ENCODE measurements around the gene GCNT1. TPM values are rescaled to one million over a fixed set of nuclear protein-coding genes. Genes with fewer than 3 reads are reported as not detected.

GCNT1 gene
- total RNA-seq (2021; fragmentation: NEBNext Ultra II Directional; extraction: Animal tissue kit (Norgen Biotek cat#: 25700)) = 10 to 100 TPM; 15.0 to 26.2 (median 19.7) TPM
- long read RNA-seq, full-length matches to known transcripts = 13 of 15 reads
- long read RNA-seq, partial matches to known transcripts = 0 of 15 reads
- long read RNA-seq, other reads (novel, unspliced or antisense) = 2 of 15 reads

DNA sequence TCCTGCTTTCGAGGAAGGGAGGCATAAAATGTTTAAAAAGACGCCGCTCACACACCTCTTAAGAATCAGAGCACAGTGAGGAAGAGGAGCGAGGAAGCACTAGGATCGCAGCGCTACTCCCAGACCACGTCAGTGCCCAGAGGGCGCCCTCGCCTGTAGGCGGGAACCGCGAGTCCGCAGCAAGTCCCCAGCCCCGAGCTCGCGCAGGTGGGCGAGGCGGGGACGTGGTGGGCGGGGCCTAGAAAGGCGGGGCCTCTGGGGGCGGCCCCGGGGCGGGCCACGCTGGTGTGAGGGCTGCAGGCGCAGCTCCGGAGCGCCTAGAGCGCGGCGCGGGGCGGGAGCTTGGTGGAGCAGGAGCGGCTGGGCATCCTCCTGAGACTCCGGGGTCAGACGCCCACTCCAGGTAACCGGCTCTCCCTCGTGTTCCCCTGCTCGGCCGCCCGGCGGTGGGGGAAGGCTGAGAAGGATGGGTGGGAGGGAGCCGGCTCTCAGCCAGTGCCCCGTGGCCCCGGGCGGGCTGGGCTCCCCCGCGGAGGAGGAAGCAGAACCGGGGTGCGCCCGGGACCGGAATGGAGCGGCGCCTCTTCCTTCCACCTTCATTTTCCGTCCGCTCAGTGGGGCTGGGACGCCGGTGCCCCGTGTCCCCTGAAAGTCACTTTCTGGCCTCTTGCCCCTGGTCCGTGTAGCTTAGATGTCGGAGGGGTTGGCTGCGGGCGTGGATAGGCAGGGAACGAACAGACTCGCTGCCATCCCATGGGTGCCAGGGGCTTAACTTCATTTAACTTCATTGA, at the start of gene GCNT1:
GCNT1 (plus strand) TSS at position 280 of the 791 bp plus-strand sequence. CDS start 43,200 bp downstream, outside the sequence.
- TF ChIP-seq, protein P1, sequence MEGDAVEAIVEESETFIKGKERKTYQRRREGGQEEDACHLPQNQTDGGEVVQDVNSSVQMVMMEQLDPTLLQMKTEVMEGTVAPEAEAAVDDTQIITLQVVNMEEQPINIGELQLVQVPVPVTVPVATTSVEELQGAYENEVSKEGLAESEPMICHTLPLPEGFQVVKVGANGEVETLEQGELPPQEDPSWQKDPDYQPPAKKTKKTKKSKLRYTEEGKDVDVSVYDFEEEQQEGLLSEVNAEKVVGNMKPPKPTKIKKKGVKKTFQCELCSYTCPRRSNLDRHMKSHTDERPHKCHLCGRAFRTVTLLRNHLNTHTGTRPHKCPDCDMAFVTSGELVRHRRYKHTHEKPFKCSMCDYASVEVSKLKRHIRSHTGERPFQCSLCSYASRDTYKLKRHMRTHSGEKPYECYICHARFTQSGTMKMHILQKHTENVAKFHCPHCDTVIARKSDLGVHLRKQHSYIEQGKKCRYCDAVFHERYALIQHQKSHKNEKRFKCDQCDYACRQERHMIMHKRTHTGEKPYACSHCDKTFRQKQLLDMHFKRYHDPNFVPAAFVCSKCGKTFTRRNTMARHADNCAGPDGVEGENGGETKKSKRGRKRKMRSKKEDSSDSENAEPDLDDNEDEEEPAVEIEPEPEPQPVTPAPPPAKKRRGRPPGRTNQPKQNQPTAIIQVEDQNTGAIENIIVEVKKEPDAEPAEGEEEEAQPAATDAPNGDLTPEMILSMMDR (IDR thresholded peaks at IDR 0.05) = peak; percentile 68
- peak within 1 kb of the TSS; percentile 76 for H3K27ac Mint-ChIP-seq
- DNase-seq = peak; percentile 71
- peak within 1 kb of the TSS; percentile 95 for H3K4me3 Mint-ChIP-seq
- no peaks in the 10 kb centered on the region for H3K27me3 Mint-ChIP-seq (ENCODE audit: insufficient read depth)
- no peaks in the 10 kb centered on the region for H3K9me3 Mint-ChIP-seq
- H3K36me3 Mint-ChIP-seq (ENCODE audit: low read depth) = no peaks in the 10 kb centered on the region
- peaks cover 37% of the 10 kb centered on the region for H3K4me1 Mint-ChIP-seq (ENCODE audit: low read depth)

DNA sequence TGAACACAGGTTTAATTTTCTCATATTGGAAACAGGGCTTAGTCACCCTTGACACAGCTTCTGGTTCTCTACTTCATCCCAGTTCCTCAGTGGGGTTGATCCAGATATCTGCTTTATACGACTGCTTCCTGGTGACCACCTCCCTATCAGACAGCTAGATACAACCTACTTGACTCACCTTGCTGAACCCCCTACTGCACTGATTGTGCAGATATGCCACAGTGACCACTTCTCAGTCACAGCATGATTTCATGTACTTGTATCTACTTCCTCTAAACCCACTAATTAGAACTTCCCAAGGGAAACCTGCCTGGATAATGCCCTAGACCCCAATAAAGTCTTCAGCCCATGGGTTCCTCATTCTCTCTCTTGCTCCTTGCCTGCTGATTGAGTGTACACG, 46.3 kb upstream of the GCNT1 start:
- peaks cover 22% of the 10 kb centered on the region for H3K4me1 Mint-ChIP-seq (ENCODE audit: low read depth)
- TF ChIP-seq, protein P1 (IDR thresholded peaks at IDR 0.05) = no peak
- DNase-seq = no peak
- H3K36me3 Mint-ChIP-seq (ENCODE audit: low read depth) = peaks cover 4% of the 10 kb centered on the region; the same call in 1 of the 2 replicates
- no peak overlapping the region for H3K4me3 Mint-ChIP-seq
- H3K27me3 Mint-ChIP-seq (ENCODE audit: insufficient read depth) = peaks cover 2% of the 10 kb centered on the region
- no peaks in the 10 kb centered on the region; the same call in 1 of the 2 replicates for H3K9me3 Mint-ChIP-seq
- no peak overlapping the region for H3K27ac Mint-ChIP-seq

- H3K4me3 Mint-ChIP-seq = no peak overlapping the region
- no peak for DNase-seq
- H3K9me3 Mint-ChIP-seq = no peaks in the 10 kb centered on the region; the same call in 1 of the 2 replicates
- peaks cover 4% of the 10 kb centered on the region for H3K27me3 Mint-ChIP-seq (ENCODE audit: insufficient read depth)
- H3K4me1 Mint-ChIP-seq (ENCODE audit: low read depth) = peaks cover 22% of the 10 kb centered on the region
- H3K36me3 Mint-ChIP-seq (ENCODE audit: low read depth) = peaks cover 4% of the 10 kb centered on the region; the same call in 1 of the 2 replicates
- TF ChIP-seq, protein P1 (IDR thresholded peaks at IDR 0.05) = no peak
- no peak overlapping the region for H3K27ac Mint-ChIP-seq
These were observed 45.3 kb upstream of the GCNT1 start for GRCh38 chr9:76413658-76414057.

DNA sequence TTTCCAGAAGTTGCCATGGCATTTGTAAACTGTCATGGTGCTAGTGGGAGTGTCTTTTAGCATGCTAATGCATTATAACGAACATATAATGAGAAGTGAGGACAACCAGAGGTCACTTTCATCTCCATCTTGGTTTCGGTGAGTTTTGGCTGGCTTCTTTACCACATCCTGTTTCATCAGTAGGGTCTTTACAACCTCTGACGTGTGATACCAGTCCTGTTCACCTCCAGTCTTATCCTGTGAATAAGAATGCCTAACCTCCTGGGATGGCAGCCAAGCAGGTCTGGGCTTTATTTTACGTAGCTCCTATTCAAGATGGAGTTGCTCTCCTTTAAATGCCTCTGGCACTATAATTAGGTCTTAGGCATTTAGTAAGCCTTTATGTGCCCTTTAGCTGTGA, 44.3 kb upstream of the GCNT1 start:
- DNase-seq = peak; percentile 38
- no peak overlapping the region for H3K4me3 Mint-ChIP-seq
- H3K27ac Mint-ChIP-seq = peak overlapping the region; percentile 30; the same call in 1 of the 2 replicates
- no peaks in the 10 kb centered on the region; the same call in 1 of the 2 replicates for H3K9me3 Mint-ChIP-seq
- peaks cover 22% of the 10 kb centered on the region for H3K4me1 Mint-ChIP-seq (ENCODE audit: low read depth)
- H3K27me3 Mint-ChIP-seq (ENCODE audit: insufficient read depth) = peaks cover 8% of the 10 kb centered on the region
- H3K36me3 Mint-ChIP-seq (ENCODE audit: low read depth) = peaks cover 4% of the 10 kb centered on the region; the same call in 1 of the 2 replicates
- TF ChIP-seq, protein P1 (IDR thresholded peaks at IDR 0.05) = no peak

- peak; percentile 8 for DNase-seq
- H3K27me3 Mint-ChIP-seq (ENCODE audit: insufficient read depth) = peaks cover 8% of the 10 kb centered on the region
- TF ChIP-seq, protein P1 (IDR thresholded peaks at IDR 0.05) = no peak
- peaks cover 22% of the 10 kb centered on the region for H3K4me1 Mint-ChIP-seq (ENCODE audit: low read depth)
- H3K36me3 Mint-ChIP-seq (ENCODE audit: low read depth) = peaks cover 4% of the 10 kb centered on the region; the same call in 1 of the 2 replicates
- no peaks in the 10 kb centered on the region; the same call in 1 of the 2 replicates for H3K9me3 Mint-ChIP-seq
- H3K27ac Mint-ChIP-seq = peak overlapping the region; percentile 30; the same call in 1 of the 2 replicates
- no peak overlapping the region for H3K4me3 Mint-ChIP-seq
These were observed 43.8 kb upstream of the GCNT1 start for GRCh38 chr9:76415154-76415553.

Measured in HFFc6 (cell line).